ENCODE measurements around the gene CD47.

The CD47 gene

DNA sequence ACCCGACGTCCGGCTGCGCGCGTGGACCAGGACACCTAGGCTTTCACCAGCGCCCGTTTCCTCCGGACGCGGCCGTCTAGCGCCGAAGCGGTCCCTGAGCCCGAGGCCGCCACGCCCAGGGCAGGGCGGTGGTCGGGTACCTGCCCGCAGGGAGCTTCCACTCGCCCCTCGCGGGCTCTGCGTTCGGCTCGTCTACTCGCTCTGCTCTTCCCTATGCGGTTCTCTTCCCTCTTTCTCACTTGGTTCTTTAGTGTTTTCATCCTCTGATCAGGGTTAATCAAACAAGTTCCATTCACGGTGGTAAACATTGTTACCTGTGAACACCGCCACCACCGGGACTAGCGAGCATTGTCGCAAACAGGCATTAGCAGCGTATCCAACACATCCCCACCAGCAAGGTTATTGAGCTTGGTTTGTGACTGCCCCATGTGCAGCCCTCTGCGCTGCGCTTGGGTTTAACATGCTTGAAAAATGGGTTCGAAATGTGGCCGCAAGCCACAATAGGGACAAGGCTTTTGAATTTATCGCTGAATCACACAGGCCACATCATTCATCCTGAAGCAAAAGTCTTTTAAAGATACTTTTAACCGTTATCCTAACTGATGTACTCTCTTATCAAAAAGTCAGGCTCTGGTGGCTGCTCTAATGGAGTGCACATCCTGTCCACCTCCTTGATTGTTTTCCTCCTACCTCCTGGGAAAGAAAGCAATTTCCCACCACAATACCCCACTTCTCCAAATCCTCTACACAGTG lies 843 bp upstream of the CD47 start:
- peak in 1 of 3 experiments; percentile 22 for DNase-seq (ENCODE audit: low read depth in 3 of 3)

DNA sequence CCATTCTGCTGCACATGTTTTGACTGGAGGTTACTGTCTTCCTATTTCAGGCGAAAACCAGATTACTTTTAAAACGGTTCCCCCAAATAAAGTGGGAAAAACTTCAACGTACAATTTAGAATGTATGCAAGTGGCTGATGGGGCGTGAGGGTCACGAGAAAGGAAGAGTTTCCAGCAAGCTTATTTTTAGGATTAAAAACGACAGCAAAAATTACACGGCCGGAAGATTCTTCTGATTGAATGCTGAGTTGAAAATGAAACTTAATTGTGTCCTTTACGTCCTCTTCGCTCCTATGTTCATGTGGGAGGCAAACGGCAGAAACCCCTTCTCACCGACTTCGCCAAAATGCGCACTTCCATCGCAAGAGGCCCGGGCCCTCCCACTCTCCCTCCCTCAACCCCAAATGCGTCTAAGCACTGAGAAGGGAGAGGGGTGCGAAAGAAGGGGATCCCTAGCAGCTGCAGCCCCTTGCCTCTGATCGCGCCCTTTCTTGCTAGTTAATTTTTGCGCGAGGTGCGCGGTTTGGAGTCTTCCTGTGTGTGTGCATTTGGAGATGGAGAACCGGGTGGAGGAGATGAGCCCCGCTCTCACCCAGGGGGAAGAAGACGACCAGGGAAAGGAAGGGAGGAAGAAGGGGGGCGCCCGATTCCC lies 656 bp downstream of the CD47 start:
- peak; percentile 35 to 53 (median 40) for DNase-seq (ENCODE audit: low read depth in 3 of 3)

DNA sequence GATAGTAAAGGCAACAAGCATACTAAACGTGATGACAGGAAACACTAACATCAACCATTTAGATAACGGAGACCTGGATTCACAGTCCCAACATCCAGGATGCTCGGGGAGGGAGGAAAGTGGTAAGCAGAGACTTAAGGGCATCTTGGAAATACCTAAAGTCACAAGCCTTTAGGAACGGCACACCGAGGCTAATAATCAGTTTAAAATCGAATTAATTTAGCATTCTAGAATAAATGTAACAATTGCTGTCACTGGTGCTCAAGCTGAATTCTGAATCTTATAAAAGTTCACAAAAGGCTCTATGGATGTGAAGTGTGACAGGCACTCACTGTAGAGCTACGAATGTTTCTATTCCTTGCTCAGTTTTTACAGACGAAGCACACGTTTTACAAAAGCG lies 1.3 kb downstream of the CD47 start:
- DNase-seq (ENCODE audit: low read depth in 3 of 3): no peak

- DNase-seq (ENCODE audit: low read depth in 3 of 3): peak in 1 of 3 experiments; percentile 33
Measured at GRCh38 chr3:108088697-108089096, 2.1 kb downstream of the CD47 start.

DNA sequence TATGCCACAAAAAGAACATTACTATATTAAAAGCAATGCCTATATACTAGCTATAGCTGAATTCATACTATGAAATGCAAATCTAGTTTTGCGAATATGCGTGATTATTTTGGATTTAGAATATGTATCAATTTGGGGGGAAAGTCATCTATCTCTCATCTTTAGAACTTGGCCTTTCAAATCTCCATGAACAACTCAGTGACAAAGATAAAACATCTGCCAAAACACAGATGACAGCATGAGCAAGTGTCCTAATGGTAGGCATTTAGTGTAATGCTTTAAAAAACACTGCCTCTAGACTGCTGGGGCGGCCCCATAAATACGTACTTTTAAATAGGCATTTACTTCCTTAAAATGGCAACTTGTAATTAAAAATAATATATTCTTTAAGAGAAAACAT lies 2.7 kb downstream of the CD47 start:
- DNase-seq (ENCODE audit: low read depth in 3 of 3): no peak

DNA sequence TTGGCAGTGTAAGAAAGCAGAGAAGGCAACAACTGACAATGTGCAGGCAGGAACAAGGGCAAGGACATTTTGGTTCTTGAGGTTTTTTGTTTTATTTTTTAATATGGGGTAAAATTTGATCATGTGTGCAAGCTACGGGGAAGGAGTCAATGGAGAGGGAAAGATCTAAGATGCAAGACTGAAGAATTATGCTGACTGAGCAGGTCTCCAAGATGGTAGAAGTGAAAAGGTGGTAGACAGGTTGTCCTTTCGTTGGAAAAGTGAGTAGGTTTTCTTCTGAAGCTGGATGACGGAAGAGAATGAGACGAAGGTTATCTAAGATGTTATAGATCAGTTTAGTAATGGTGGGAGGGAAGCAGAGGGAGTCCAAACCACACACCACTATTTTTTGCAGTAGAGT lies 4.2 kb downstream of the CD47 start:
- no peak for DNase-seq (ENCODE audit: low read depth in 3 of 3)

DNA sequence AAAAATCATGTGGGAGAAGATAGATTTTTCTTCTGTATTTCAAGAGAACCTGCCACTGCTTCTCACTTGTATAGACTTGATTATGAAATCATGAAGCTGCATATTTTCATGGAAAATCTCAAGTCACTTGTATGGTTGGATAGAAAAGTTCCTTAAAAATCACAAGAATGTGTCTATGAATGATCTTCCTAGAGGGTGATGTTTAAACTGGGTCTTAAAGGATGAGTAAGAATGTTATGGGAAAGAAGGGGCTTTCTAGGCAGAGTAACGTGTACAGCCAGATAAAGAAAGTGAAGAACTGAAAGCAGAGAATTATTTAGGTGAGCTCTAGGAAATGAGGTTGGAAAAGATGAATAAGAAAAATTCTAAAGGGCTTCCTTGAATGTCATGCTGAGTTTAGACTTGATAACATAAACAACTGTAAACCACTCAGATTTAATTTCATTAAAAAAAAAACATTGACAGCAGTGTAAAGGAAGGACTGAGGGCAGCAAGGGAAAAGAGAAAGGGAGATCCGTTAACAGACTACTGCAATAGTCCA lies 5.0 kb downstream of the CD47 start:
- no peak for DNase-seq (ENCODE audit: low read depth in 3 of 3)

GRCh38 chr3:108085370-108085769 lies 5.5 kb downstream of the CD47 start:
- DNase-seq (ENCODE audit: low read depth in 3 of 3): no peak

- DNase-seq (ENCODE audit: low read depth in 3 of 3): no peak
Measured at GRCh38 chr3:108079877-108080276, 11.0 kb downstream of the CD47 start.

DNA sequence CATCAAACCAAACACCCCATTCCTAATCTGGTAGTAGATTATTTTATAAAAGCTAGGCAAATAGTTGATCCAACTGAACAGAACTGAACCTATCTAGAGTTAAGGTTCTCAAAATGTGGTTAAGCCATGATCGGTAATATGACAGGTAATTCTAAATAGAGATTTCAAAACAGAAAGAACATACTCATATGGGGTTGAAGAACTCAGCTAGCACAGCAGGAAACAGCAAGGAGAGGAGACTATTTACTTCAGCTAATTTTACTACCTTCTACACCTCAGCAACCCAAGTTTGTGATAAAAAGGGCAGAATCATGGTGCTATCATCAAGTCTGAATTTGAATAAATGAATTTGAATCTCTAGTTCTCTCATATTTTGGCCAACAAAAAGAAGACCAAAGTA lies 11.8 kb downstream of the CD47 start:
- DNase-seq (ENCODE audit: low read depth in 3 of 3): no peak

DNA sequence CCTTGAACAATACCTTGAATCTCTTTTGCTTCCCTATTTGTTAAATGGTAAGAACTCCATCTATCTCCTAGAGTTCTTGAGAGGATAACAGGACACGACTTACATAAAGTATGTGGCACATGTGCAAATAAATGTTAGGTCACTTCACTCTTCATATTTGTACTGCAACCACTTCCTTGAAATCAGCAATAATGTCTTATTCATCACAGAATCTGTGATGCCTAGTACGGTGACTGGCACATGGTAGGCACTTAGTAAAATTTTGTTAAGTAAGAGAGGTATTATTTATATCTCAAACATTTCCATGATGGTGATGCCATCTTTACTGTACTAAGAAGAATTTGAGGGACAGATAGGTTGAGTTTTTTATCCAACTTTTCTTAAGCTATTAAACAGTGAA lies 14.3 kb downstream of the CD47 start:
- DNase-seq (ENCODE audit: low read depth in 3 of 3): no peak

DNA sequence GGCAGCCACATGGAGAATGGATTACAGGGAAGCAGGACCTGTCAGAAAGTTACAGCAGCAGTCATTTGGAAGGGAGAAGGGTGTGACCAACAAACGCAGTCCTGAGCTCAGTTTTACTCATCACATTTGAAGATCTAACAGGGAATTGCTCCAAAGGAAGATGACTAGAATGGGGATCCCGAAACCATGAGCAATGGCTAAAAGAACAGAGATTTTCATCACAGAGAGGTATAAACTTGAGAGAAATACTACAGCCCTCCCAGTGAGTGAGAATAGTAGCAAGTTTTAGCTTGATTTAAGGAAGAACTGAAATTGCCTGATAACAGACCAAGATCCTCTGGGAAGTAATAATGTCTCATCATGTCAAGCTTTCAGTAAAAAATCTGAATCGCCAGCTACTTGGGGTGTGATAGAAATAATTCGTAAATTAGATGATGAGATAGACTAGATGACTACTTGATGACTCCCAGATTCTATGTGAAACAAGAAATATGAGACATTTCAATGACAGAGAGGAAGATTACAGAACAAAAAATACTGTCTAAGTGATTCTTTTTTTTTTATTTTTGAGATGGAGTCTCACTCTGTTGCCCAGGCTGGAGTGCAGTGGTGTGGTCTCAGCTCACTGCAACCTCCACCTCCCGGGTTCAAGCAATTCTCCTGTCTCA lies 16.9 kb downstream of the CD47 start:
- no peak for DNase-seq (ENCODE audit: low read depth in 3 of 3)

- DNase-seq (ENCODE audit: low read depth in 3 of 3): no peak
Measured at GRCh38 chr3:108071368-108071767, 19.5 kb downstream of the CD47 start.

DNA sequence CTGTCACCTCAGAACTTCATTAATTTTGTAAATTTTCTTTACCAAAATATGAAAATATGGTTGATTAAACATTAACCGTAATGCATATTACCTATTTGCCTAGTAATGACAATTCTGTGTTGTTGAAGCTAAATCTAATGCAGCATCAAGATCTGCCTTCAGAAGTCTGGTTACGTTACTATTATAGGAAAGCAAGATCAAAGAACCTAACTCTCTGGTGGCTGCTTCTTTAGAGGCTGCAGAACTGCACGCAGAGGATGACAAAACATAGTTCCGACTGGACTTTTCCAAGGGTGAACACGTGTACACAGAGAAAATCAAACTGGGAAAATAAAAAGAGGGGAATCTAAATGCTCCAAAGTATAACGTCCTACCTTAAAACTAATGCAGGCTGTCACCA lies 20.5 kb downstream of the CD47 start:
- no peak for DNase-seq (ENCODE audit: low read depth in 3 of 3)

- no peak for DNase-seq (ENCODE audit: low read depth in 3 of 3)
Measured at GRCh38 chr3:108067768-108068167, 23.1 kb downstream of the CD47 start.

DNA sequence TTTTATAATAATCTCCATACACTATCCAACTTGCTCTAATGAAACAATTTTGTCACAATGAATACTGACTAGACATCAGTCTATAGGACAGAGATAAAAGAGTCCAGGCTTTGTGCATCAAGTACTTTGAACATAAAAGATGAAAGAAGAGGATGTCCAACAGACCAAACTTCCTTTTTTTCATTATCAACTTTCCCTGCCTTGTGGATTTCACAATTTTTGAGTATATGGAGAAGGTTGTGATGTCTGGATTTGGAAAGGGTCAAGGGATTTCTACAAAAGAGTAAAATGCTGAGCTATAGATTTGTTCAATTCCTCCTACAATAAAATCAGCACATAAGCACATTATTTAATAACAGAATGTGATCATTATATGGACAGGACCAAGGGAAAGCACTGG lies 25.7 kb downstream of the CD47 start:
- no peak for DNase-seq (ENCODE audit: low read depth in 3 of 3)

DNA sequence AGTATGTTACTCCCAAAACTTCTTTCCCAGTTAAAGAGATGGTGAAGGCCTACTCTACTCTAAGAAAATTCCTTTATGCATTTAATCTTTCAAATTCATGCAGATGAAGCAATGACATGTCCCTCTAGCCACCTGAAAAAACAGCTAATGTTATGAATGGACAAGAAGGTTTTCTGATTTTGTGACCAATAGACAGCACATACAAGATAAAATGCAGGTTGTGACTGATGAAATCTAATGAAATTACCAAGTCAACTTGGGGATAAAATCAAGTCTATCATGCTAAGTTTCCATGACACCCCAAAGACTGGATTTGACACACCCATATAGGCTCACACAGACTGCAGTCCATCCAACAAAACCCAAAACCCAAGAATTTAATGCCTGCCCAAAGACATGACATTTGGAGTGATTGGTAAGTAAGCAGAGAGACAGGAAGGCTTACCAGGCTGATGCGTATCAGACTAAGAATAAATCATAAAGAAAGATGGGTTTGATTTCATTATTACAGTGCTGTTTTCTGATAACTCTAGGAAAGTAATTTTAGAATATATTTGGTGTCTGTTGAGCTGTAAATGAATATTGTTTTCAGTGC lies 26.4 kb downstream of the CD47 start:
- DNase-seq (ENCODE audit: low read depth in 3 of 3): no peak

DNA sequence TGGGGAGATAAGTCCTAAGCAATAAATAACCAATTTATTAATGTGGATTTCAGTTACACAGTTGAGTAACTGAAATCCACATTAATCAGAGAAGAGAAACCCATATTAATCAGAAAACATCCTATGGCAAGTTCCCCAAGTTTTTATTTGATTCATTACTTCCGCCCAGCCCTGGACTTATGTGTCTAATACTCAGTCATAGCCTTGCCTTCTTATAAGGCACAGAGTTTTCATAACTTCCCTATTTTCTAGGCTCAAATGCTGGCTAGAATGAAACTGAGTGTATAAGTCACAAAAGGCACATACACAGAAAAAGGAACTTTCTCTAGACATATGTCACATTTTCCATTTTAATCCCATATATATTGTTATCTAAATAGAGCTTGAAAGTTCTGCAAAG lies 28.8 kb downstream of the CD47 start:
- DNase-seq (ENCODE audit: low read depth in 3 of 3): no peak

DNA sequence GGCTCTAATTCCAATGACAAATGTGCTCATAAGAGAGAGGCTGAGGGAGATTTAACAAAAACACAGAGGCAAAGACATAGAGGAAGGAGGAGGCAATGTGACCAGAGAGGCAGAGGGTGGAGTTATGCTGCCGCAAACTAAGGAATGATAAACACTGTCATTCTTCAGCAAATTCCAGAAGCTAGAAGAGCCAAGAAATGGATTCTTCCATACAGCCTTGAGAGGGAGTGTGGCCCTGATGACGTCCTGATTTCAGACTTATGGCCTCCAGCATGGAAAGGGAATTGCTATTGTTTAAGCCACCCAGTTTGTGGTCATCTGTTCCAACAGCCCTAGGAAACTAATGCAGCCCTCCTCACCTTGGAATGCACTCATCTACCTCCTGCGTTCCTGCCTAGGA lies 30.5 kb downstream of the CD47 start:
- no peak for DNase-seq (ENCODE audit: low read depth in 3 of 3)

DNA sequence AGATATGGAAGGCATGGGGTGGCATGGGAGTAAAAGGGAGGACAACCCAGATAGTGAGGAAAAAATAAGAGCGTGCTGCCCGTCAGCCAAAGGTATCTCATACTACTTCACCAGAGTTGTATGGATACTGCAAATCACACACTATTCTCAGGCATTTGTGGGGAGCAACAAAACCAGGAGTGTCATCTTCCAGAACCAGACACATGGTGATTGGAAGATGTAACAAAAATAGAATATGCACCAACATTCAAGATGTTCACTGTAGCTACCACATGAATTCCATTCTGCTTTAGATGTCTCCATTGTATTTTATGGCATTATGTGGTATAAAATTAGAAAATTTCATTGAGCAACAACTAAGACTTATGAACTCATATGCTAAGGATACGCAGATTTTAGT lies 34.9 kb downstream of the CD47 start:
- no peak for DNase-seq (ENCODE audit: low read depth in 3 of 3)

- DNase-seq (ENCODE audit: low read depth in 3 of 3): no peak
Measured at GRCh38 chr3:108054935-108055334, 35.9 kb downstream of the CD47 start.

GRCh38 chr3:108053483-108053882 lies 37.3 kb downstream of the CD47 start:
- DNase-seq (ENCODE audit: low read depth in 3 of 3): no peak

All from stimulated activated CD4-positive, alpha-beta T cell treated with anti-CD3 and anti-CD28 coated beads, TNF-alpha, amount 100 ng/mL, for 24 hours (primary cell).